Measurements from ENCODE around the gene GPR62.

GRCh38 chr3:52001443-52001974, 46.3 kb downstream of the GPR62 start:
- TF ChIP-seq ZNF311 (CRISPR knock-in tag; IDR thresholded peaks at IDR 0.05) (no peak), ZNF253 (CRISPR knock-in tag; conservative IDR thresholded peaks at IDR 0.05) (no peak), ZNF23 (CRISPR knock-in tag; IDR thresholded peaks at IDR 0.05) (no peak), CBX1 (IDR thresholded peaks at IDR 0.05; ENCODE audit: low read depth) (no peak), ZNF121 (CRISPR knock-in tag; conservative IDR thresholded peaks at IDR 0.05) (no peak), GABPB1 (CRISPR knock-in tag; IDR thresholded peaks at IDR 0.05) (no peak), ZNF436 (CRISPR knock-in tag; IDR thresholded peaks at IDR 0.05) (no peak), PHB2 (IDR thresholded peaks at IDR 0.05; ENCODE audit: low read depth) (no peak), CEBPG (CRISPR knock-in tag; IDR thresholded peaks at IDR 0.05) (no peak), CEBPG (tag; conservative IDR thresholded peaks at IDR 0.05 in 1 of 2, IDR thresholded peaks at IDR 0.05 in 1 of 2) (no peak), CEBPB (tag; IDR thresholded peaks at IDR 0.05) (no peak), TAF1 (IDR thresholded peaks at IDR 0.05; ENCODE audit: control insufficient read depth, extremely low read depth, insufficient read depth, low read length, severe bottlenecking) (no peak), NR3C1 (CRISPR knock-in tag; IDR thresholded peaks at IDR 0.05) (no peak)

Measured in K562 (cell line).